IgD-negative memory B cell (primary cell): ENCODE results near the gene STK32C. TPM values are rescaled to one million over a fixed set of nuclear protein-coding genes. Genes with fewer than 3 reads are reported as not detected.

Experiments used
- H3K27ac Mint-ChIP-seq, 3 donors: one replicate each; pipeline ENCODE4 v1.8.0; 2020 to 2022; ENCODE audit warnings: mild to moderate bottlenecking in 3 of 3, mixed read lengths in 3 of 3, moderate library complexity in 1 of 3
- H3K27me3 Mint-ChIP-seq: one replicate; pipeline ENCODE4 v1.8.0; 2021; ENCODE audit warnings: mixed read lengths
- H3K36me3 Mint-ChIP-seq: one replicate; pipeline ENCODE4 v1.8.0; 2020; ENCODE audit warnings: mild to moderate bottlenecking, mixed read lengths
- H3K4me1 Mint-ChIP-seq, 3 donors: one replicate each; pipeline ENCODE4 v1.8.0; 2020 to 2022; ENCODE audit warnings: mixed read lengths in 3 of 3, mild to moderate bottlenecking in 1 of 3
- H3K4me3 Mint-ChIP-seq, 4 donors: one replicate each; pipeline ENCODE4 v1.8.0; 2020 to 2022; ENCODE audit warnings: mild to moderate bottlenecking in 4 of 4, mixed read lengths in 4 of 4, moderate library complexity in 3 of 4
- H3K9me3 Mint-ChIP-seq, 3 donors: one replicate each; pipeline ENCODE4 v1.8.0; 2020 to 2021; ENCODE audit warnings: mixed read lengths in 3 of 3, mild to moderate bottlenecking in 1 of 3
- polyA plus RNA-seq: library from polyadenylated mRNA; unstranded; fragments of 300-500 nt; fragmentation: Illumina TruSeq; gene quantifications from one replicate; pipeline ENCODE4 v1.2.3, GENCODE V29; 2021

The STK32C gene
- polyA plus RNA-seq, 1 donor from 2014 or later = 4.0 TPM

- no peak overlapping the region for H3K4me3 Mint-ChIP-seq
- no peaks in the 10 kb centered on the region for H3K4me1 Mint-ChIP-seq
- peaks cover 0 to 4% (median 0%) of the 10 kb centered on the region in 3 donors for H3K9me3 Mint-ChIP-seq
- peaks cover 25% of the 10 kb centered on the region for H3K27me3 Mint-ChIP-seq
- H3K27ac Mint-ChIP-seq = no peak overlapping the region
- peaks cover 1% of the 10 kb centered on the region for H3K36me3 Mint-ChIP-seq
Measured at GRCh38 chr10:132174237-132174636, 133.5 kb downstream of the STK32C start.

- Mint-ChIP-seq H3K27ac (no peak overlapping the region), H3K4me3 (peak overlapping the region in 1 of 4 donors; percentile 27)
Measured at GRCh38 chr10:132173185-132173584, 134.6 kb downstream of the STK32C start.

GRCh38 chr10:132172091-132173066 lies 135.4 kb downstream of the STK32C start:
- Mint-ChIP-seq H3K9me3 (peaks cover 0 to 4% (median 0%) of the 10 kb centered on the region in 3 donors), H3K36me3 (peaks cover 1% of the 10 kb centered on the region), H3K27ac (no peak overlapping the region), H3K27me3 (peaks cover 14% of the 10 kb centered on the region), H3K4me3 (no peak overlapping the region), H3K4me1 (no peaks in the 10 kb centered on the region)

More at GRCh38 chr10:132173185-132173584, 134.6 kb downstream of the STK32C start:
- H3K27me3 Mint-ChIP-seq = peaks cover 18% of the 10 kb centered on the region
- no peaks in the 10 kb centered on the region for H3K4me1 Mint-ChIP-seq
- peaks cover 0 to 4% (median 0%) of the 10 kb centered on the region in 3 donors for H3K9me3 Mint-ChIP-seq
- peaks cover 1% of the 10 kb centered on the region for H3K36me3 Mint-ChIP-seq

- Mint-ChIP-seq H3K9me3 (peaks cover 0 to 4% (median 0%) of the 10 kb centered on the region in 3 donors), H3K36me3 (peaks cover 1% of the 10 kb centered on the region), H3K27me3 (peaks cover 3% of the 10 kb centered on the region), H3K27ac (no peak overlapping the region), H3K4me3 (no peak overlapping the region), H3K4me1 (peaks cover 0 to 3% (median 0%) of the 10 kb centered on the region in 3 donors)
Measured at GRCh38 chr10:132170561-132171361, 137.0 kb downstream of the STK32C start.

- H3K27ac Mint-ChIP-seq = no peak overlapping the region
- peaks cover 1% of the 10 kb centered on the region for H3K36me3 Mint-ChIP-seq
- H3K9me3 Mint-ChIP-seq = peaks cover 0 to 2% (median 0%) of the 10 kb centered on the region in 3 donors
- H3K4me1 Mint-ChIP-seq = peaks cover 0 to 3% (median 0%) of the 10 kb centered on the region in 3 donors
- no peak overlapping the region for H3K4me3 Mint-ChIP-seq
- peaks cover 3% of the 10 kb centered on the region for H3K27me3 Mint-ChIP-seq
Measured at GRCh38 chr10:132169766-132170560, 137.8 kb downstream of the STK32C start.

- Mint-ChIP-seq H3K9me3 (no peaks in the 10 kb centered on the region), H3K27ac (no peak overlapping the region), H3K36me3 (peaks cover 1% of the 10 kb centered on the region), H3K27me3 (no peaks in the 10 kb centered on the region), H3K4me3 (no peak overlapping the region), H3K4me1 (peaks cover 0 to 3% (median 0%) of the 10 kb centered on the region in 3 donors)
Measured at GRCh38 chr10:132169031-132169765, 138.6 kb downstream of the STK32C start.

GRCh38 chr10:132168571-132169030 lies 139.1 kb downstream of the STK32C start:
- H3K9me3 Mint-ChIP-seq = no peaks in the 10 kb centered on the region
- peaks cover 0 to 3% (median 0%) of the 10 kb centered on the region in 3 donors for H3K4me1 Mint-ChIP-seq
- H3K27me3 Mint-ChIP-seq = no peaks in the 10 kb centered on the region
- no peak overlapping the region for H3K4me3 Mint-ChIP-seq
- no peak overlapping the region for H3K27ac Mint-ChIP-seq
- peaks cover 1% of the 10 kb centered on the region for H3K36me3 Mint-ChIP-seq

GRCh38 chr10:132167976-132168375 lies 139.8 kb downstream of the STK32C start:
- Mint-ChIP-seq H3K36me3 (peaks cover 1% of the 10 kb centered on the region), H3K9me3 (no peaks in the 10 kb centered on the region), H3K4me3 (no peak overlapping the region), H3K4me1 (peaks cover 0 to 3% (median 0%) of the 10 kb centered on the region in 3 donors), H3K27me3 (no peaks in the 10 kb centered on the region), H3K27ac (no peak overlapping the region)

- H3K4me1 Mint-ChIP-seq = peaks cover 3 to 6% (median 5%) of the 10 kb centered on the region in 3 donors
- H3K27me3 Mint-ChIP-seq = no peaks in the 10 kb centered on the region
- H3K27ac Mint-ChIP-seq = no peak overlapping the region
- H3K9me3 Mint-ChIP-seq = no peaks in the 10 kb centered on the region
- H3K36me3 Mint-ChIP-seq = peaks cover 1% of the 10 kb centered on the region
- peak overlapping the region in 1 of 4 donors; percentile 58 for H3K4me3 Mint-ChIP-seq
Measured at GRCh38 chr10:132167041-132167674, 140.6 kb downstream of the STK32C start.

- Mint-ChIP-seq H3K9me3 (no peaks in the 10 kb centered on the region), H3K27ac (peak overlapping the region in 1 of 3 donors; percentile 39), H3K27me3 (no peaks in the 10 kb centered on the region), H3K4me3 (peak overlapping the region in 1 of 4 donors; percentile 58), H3K36me3 (no peaks in the 10 kb centered on the region), H3K4me1 (peaks cover 7 to 10% (median 9%) of the 10 kb centered on the region in 3 donors)
Measured at GRCh38 chr10:132166216-132166950, 141.4 kb downstream of the STK32C start.

- Mint-ChIP-seq H3K27ac (no peak overlapping the region), H3K4me1 (peaks cover 7 to 10% (median 9%) of the 10 kb centered on the region in 3 donors), H3K9me3 (no peaks in the 10 kb centered on the region), H3K36me3 (no peaks in the 10 kb centered on the region), H3K4me3 (no peak overlapping the region), H3K27me3 (no peaks in the 10 kb centered on the region)
Measured at GRCh38 chr10:132165416-132165980, 142.3 kb downstream of the STK32C start.

GRCh38 chr10:132164761-132165278 lies 142.9 kb downstream of the STK32C start:
- no peaks in the 10 kb centered on the region for H3K9me3 Mint-ChIP-seq
- no peaks in the 10 kb centered on the region for H3K27me3 Mint-ChIP-seq
- no peaks in the 10 kb centered on the region for H3K36me3 Mint-ChIP-seq
- no peak overlapping the region for H3K27ac Mint-ChIP-seq
- H3K4me3 Mint-ChIP-seq = no peak overlapping the region
- peaks cover 7 to 10% (median 9%) of the 10 kb centered on the region in 3 donors for H3K4me1 Mint-ChIP-seq
